CD4-positive, alpha-beta T cell treated with Interleukin-21 for 1 hour (primary cell): ENCODE results near the gene HS6ST2.
"Not testable (repeated sequence)": the region's sequence is repeated elsewhere in the genome, so short reads cannot be mapped to it uniquely, and the experiment has no call there.

ENCODE experiments used
- DNase-seq: peaks from one replicate; pipeline ENCODE4 v3.0.0-alpha.2; 2020

Gene HS6ST2

GRCh38 chrX:132940727-132941327, 17.6 kb downstream of the HS6ST2 start:
- no peak for DNase-seq

- no peak for DNase-seq
Observed at GRCh38 chrX:132933170-132933569, 25.3 kb downstream of the HS6ST2 start.

GRCh38 chrX:132924426-132924825, 34.0 kb downstream of the HS6ST2 start:
- DNase-seq, result no peak

DNA sequence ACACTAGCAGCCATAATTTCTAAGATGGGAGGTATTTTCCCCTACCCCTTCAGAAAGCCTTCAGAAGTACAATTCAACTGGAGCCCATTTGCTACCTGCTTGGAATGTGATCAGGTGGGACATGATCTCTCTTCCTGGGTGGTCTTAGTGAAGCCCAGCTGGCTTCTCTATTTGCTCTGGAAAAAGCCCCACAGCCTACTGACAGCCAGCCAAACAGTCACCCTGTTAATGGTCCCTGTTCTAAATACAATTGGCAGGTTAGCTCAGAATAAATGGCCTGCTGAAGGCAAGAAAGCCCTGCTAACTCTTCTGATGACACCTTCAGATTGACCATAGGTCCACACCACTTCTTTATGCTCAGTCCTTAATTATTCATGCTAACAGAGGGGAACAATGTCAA, 39.9 kb downstream of the HS6ST2 start:
- DNase-seq, result no peak

DNA sequence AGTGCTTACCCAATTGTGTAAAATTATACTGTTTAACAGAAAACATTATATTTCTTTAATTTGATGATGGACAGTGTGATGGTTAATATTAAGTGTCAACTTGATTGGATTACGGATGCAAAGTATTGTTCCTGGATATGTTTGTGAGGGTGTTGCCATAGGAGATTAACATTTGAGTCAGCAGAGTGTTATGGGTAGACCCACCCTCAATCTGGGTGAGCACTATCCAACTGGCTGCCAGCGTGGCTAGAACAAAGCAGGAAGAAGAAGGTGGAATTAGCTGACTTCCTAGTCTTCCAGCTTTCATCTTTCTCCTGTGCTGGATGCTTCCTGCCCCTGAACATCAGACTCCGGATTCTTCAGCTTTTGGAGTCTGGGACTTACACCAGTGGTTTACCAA, 42.1 kb downstream of the HS6ST2 start:
- no peak for DNase-seq

DNA sequence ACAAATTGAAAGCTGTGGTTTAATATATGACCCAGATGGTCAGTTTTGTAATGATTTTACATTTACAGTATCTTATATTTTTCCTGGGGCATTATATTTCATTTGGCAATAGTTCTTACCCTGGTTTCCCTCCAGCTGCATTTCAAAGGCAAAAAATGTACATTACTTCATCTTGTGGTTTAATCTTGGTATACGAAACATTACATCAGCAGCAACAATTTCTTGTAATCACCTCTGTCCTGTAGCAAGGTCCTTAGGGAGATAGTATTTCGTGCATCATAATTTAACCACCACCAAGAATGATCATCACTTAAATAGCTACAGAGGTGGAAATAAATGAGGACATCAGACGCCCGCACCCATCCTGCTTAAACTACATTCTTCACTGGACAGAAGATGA, 48.8 kb downstream of the HS6ST2 start:
- no peak for DNase-seq

- DNase-seq, result no peak
Observed at GRCh38 chrX:132908891-132909290, 49.5 kb downstream of the HS6ST2 start.

DNA sequence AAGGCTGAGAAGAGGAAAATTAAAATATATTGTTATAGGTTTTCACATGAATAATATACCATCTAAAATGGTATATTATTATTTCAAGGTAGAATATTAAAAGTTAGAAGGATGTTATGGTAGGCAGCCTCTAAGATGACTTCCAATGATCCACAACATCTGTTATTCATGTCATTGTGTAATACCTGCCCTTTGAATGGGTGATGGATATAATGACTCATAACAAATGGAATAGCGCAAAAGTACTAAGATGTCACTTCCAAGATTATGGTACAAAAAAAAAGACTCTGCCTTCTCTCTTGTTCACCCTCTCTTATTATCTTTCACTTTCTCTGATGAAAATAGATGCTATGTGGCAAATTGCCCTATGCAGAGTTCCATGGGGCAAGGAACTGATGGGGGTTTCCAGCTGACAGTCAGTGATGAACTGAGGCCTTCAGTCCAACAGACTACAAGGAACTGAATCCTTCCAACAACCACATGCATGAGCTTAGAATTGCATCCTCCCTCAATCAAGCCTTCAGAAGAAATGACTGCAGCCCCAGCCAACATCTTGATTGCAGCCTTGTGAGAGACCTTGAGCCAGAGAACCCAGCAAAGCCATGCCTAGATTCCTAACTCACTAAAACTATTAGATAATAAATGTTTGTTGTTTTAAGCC, 57.7 kb downstream of the HS6ST2 start:
- no peak for DNase-seq

- DNase-seq, result no peak
Observed at GRCh38 chrX:132887569-132887968, 70.9 kb downstream of the HS6ST2 start.

GRCh38 chrX:132883358-132883915, 75.0 kb downstream of the HS6ST2 start:
- DNase-seq, result no peak

DNA sequence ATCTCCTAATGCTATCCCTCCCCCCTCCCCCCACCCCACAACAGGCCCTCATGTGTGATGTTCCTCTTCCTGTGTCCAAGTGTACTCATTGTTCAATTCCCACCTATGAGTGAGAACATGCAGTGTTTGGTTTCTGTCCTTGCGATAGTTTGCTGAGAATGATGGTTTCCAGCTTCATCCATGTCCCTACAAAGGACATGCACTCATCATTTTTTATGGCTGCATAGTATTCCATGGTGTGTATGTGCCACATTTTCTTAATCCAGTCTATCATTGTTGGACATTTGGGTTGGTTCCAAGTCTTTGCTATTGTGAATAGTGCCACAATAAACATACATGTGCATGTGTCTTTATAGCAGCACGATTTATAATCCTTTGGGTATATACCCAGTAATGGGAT, 77.7 kb downstream of the HS6ST2 start:
- not testable (repeated sequence) for DNase-seq

DNA sequence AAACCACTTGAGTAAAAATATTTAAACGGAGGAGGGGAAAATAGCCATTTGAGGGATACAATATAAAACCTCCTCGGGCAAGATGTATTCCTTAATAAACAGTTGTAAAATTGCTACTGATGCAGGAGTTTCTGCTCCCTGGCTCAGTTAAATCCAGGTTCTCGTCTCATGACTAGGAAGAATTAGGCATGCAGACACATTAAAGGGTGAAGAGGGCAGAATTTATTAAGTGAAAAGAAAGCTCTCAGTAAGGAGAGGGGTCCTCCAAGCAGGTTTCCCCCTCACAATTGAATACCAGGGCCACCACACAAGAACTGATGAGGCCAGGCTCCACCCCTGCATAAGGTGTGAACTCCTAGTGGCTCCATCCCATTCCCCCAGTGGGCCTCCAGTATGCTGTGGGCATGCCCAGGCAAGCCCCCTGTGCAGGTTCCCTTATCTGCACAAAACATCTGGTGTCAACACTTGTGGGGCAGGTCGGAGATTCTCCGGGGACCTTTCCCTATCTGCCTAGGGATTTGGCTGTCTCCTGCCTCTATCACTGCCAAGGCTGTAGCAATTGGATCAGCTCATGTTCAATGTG, 80.4 kb downstream of the HS6ST2 start:
- no peak for DNase-seq

GRCh38 chrX:132876523-132877338, 81.7 kb downstream of the HS6ST2 start:
- DNase-seq, result no peak

- DNase-seq, result no peak
Observed at GRCh38 chrX:132875650-132876522, 82.5 kb downstream of the HS6ST2 start.

GRCh38 chrX:132862562-132862961, 95.9 kb downstream of the HS6ST2 start:
- no peak for DNase-seq

GRCh38 chrX:132861076-132861475, 97.4 kb downstream of the HS6ST2 start:
- no peak for DNase-seq

DNA sequence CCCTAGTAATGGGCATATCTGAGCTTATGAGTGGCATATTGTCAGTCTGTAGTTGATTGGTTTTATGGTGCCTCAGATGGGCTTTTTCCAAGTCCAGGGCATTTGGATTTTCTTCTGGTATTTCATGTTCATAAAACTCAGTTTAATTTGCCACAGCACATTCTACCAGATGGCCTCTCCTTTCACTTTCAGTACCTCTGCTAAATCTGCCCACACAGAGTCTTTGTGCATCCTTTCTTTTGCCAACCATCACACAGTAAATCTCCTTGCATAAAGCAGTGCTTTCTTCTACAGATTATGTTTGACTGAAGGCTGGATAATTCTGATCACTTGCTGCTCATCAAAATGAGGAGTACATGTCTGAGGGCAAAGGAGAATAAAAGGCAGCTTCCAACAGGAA, 98.2 kb downstream of the HS6ST2 start:
- DNase-seq, result no peak

DNA sequence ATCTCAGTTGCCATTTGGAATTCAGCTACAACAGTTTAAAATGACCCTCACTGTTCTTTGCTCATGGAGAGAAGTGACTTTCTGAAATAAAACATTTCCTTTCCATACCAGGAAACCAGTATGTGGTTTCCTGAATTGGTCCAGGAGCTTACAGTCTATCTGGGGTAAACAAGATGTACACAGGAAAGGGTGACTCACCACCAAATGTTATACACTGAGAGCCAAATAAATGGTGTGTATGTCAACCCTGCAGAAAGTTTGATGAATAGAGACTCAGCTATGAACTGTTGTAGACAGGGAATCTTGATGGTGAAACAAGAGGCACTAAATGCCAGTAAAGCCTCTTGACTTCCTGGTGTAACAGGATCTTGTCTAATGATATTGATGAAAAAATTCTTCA, 100.4 kb downstream of the HS6ST2 start:
- DNase-seq, result peak; percentile 0

GRCh38 chrX:132855780-132856341, 102.6 kb downstream of the HS6ST2 start:
- no peak for DNase-seq

DNA sequence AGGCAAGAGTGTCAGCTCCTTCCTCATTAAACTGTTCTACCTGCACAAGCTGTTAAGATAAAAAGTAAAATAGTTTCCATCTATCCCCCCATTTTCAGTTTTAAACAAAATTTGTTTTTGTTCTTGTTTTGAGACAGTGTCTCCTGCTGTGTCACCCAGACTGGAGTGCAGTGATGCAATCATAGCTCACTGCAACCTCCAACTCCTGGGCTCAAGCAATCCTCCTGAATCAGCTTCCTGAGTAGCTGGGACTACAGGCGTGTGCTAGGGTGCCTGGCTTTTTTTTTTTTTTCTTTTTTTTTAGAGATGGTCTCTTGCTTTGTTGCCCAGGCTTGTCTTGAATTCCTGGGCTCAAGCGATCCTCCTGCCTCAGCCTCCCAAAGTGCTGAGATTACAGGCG, 105.4 kb downstream of the HS6ST2 start:
- DNase-seq, result no peak

DNA sequence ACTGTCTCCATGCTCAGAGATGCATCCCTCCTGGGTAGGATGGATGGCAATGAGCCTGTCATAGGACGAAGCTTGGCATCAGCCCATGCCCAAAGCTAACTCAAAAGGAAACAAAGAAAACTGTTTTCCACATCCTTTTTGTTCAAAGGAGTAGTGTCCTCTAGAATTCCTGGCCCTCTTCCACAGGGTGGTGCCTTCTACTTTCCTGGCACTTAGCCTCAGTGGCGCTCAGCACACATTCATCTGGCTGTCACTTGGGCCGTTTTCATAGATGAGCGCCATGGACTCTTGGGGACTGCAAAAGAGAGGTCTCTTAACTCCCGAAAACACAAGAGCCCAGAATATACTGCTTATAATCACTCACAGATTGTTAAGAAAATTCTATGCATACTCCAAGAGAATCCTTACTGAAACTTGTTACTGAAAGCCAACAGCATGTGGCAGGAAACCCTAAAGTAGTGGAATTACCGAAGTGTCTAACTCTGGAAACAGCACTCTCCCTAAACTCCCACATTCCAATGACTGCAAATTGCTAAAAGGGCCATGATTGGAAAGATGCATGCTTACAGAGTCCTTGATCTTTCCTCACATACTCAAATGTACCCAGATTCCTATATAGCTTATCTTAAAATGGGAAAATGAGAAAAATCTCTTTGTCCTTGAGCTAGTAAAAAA, 110.0 kb downstream of the HS6ST2 start:
- DNase-seq, result no peak
